ENCODE data around the gene C11orf68. TPM values are rescaled to one million over a fixed set of nuclear protein-coding genes. Genes with fewer than 3 reads are reported as not detected.

Gene C11orf68
- total RNA-seq, 4 donors from 2014 or later, result 5.8 to 15.6 (median 10.6) TPM

DNA sequence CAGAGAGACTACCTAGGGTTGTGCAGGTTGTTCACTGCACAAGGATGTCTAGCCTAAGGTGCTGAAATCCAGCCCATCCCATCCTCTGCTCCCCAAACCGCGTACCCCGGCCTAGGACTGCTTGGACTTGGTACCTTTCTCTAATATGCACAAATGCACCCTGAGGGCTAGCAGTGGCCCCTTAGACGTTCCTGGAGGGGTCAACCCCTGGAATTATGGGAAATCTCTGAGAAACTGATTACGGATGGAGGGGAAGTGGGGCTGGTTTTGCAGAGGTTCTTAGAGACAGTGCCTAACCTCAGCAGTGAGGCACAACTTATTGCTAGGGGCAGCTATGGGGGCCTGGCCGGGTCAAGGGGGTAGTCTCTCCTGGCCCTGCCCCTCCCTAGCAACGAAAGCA is 2.5 kb downstream of the C11orf68 start:
- no peak for DNase-seq
- H3K36me3 ChIP-seq, result peaks cover 0 to 16% (median 0%) of the 10 kb centered on the region in 3 donors
- peak overlapping the region in 2 of 4 donors; percentile 1 to 98 for H3K4me3 ChIP-seq
- 48 to 80% methylated on average over 3 of the region's 7 CpGs for WGBS, 2 donors
- H3K27ac ChIP-seq, result peak overlapping the region; percentile 94 to 99 (median 98)
- no peaks in the 10 kb centered on the region for H3K9me3 ChIP-seq
- intact Hi-C loops (cut with DNase I), result no loop called here
- TF ChIP-seq CTCF (IDR thresholded peaks at IDR 0.05), result no peak
- TF ChIP-seq POLR2A (IDR thresholded peaks at IDR 0.05), result no peak
- peaks cover 65 to 86% (median 70%) of the 10 kb centered on the region in 3 donors for H3K4me1 ChIP-seq
- no peaks in the 10 kb centered on the region for H3K27me3 ChIP-seq

DNA sequence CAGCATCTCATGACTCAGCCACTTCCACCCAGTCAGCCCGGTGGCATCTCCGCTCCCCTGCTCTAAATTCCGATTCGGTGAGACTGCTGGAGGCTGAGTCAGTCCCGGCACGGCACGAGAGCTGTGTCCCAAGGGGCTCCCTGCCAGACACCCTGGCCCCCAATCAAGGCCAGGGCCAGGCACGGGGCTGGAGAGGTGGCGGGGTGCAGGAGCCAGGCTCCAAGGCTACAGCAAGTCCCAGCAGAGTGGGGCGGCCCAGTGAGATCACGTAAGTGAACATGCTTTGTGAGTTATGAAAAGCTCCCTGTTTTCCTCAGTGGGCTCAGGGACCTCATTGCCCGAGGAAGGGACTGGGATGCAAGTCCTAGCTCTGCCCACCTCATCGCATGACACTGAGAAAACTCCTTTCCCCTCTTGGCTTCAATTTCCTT is 3.0 kb downstream of the C11orf68 start:
- H3K4me1 ChIP-seq, result peaks cover 60 to 86% (median 67%) of the 10 kb centered on the region in 3 donors
- no peaks in the 10 kb centered on the region for H3K27me3 ChIP-seq
- H3K9me3 ChIP-seq, result no peaks in the 10 kb centered on the region
- WGBS, 2 donors, result 10 to 40% methylated on average over 4 to 5 of the region's 13 CpGs
- peak overlapping the region; percentile 94 to 99 (median 98) for H3K27ac ChIP-seq
- peak overlapping the region in 3 of 4 donors; percentile 1 to 6 (median 5) for H3K4me3 ChIP-seq
- DNase-seq, result no peak
- intact Hi-C loops (cut with DNase I), result no loop called here
- H3K36me3 ChIP-seq, result peaks cover 0 to 10% (median 0%) of the 10 kb centered on the region in 3 donors
- TF ChIP-seq CTCF (IDR thresholded peaks at IDR 0.05), result no peak
- peak in 1 of 4 donors; percentile 24 for TF ChIP-seq POLR2A (IDR thresholded peaks at IDR 0.05)

GRCh38 chr11:65915101-65915820 is 3.6 kb downstream of the C11orf68 start:
- Histone ChIP-seq H3K4me1 (peaks cover 54 to 82% (median 61%) of the 10 kb centered on the region in 3 donors), H3K9me3 (no peaks in the 10 kb centered on the region), H3K27me3 (no peaks in the 10 kb centered on the region), H3K4me3 (peak overlapping the region in 2 of 4 donors; percentile 1 to 6), H3K36me3 (peaks cover 0 to 9% (median 0%) of the 10 kb centered on the region in 3 donors), H3K27ac (peak overlapping the region; percentile 94 to 99 (median 98))
- WGBS, 2 donors, result 42 to 43% methylated on average over 7 to 8 of the region's 10 CpGs
- intact Hi-C loops (cut with DNase I), result no loop called here
- TF ChIP-seq CTCF (IDR thresholded peaks at IDR 0.05) (no peak), POLR2A (IDR thresholded peaks at IDR 0.05) (no peak)
- DNase-seq, result no peak

DNA sequence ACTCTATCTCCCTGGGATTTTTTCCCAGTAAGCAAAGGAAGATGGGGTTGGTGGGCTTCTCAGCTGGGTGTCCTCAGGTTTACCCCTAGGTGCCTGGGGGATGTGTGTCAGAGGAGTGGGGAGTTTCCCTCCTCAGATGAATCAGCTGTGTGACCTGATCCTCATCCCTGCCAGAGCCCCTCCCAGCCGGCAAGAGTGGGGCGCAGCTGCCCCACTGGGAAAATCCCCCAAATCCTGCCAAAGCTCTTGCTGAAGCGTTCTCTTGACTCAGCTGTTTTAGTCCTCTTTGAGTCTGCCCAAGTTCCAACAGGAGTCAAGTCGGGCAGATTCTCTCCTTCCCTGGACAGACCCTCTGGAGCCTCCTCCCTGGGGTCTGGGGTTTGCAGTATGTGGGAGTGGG is 6.0 kb downstream of the C11orf68 start:
- H3K9me3 ChIP-seq, result no peaks in the 10 kb centered on the region
- WGBS, 2 donors, result 40 to 53% methylated on average over 1 to 3 of the region's 4 CpGs
- H3K4me3 ChIP-seq, result no peak overlapping the region
- H3K27ac ChIP-seq, result peak overlapping the region; percentile 40 to 81 (median 70)
- H3K36me3 ChIP-seq, result peaks cover 0 to 9% (median 0%) of the 10 kb centered on the region in 3 donors
- no peaks in the 10 kb centered on the region for H3K27me3 ChIP-seq
- intact Hi-C loops (cut with DNase I), result no loop called here
- no peak for DNase-seq
- TF ChIP-seq POLR2A (IDR thresholded peaks at IDR 0.05) (no peak), CTCF (IDR thresholded peaks at IDR 0.05) (no peak)
- peaks cover 46 to 69% (median 53%) of the 10 kb centered on the region in 3 donors for H3K4me1 ChIP-seq
